Body of pancreas (tissue), 4 donors: ENCODE results near the gene PLEKHG3.

Experiments used
- CTCF ChIP-seq, 7 experiments: fragments of 450-650 bp in 4 of 7; fragments of 200-600 bp in 3 of 7; sonication (generic) in 3 of 7; IDR thresholded peaks; one replicate each; pipeline ENCODE4 v1.5.1; 2016 to 2019; ENCODE audit warnings: antibody characterized with exemption in 7 of 7
- POLR2A ChIP-seq, 3 donors: fragments of 450-650 bp; IDR thresholded peaks; one replicate each; pipeline ENCODE4 v1.6.1; 2016; ENCODE audit warnings: antibody characterized with exemption in 3 of 3, mild to moderate bottlenecking in 2 of 3

GRCh38 chr14:64779472-64779871 is 75.2 kb downstream of the PLEKHG3 start:
- TF ChIP-seq POLR2A (IDR thresholded peaks at IDR 0.05) (no peak), CTCF (IDR thresholded peaks at IDR 0.05) (no peak)
